Activated CD8-positive, alpha-beta memory T cell treated with anti-CD3 and anti-CD28 coated beads for 1 hour (primary cell): ENCODE results near the gene MARK1.
"Not testable (repeated sequence)": the region's sequence is repeated elsewhere in the genome, so short reads cannot be mapped to it uniquely, and the experiment has no call there.

Experiments used
- DNase-seq, 2 donors: peaks; one replicate each; pipeline ENCODE4 v3.0.0-alpha.2; 2020; ENCODE audit warnings: low read depth in 1 of 2; ENCODE audit errors: extremely low read depth in 1 of 2

Gene MARK1

DNA sequence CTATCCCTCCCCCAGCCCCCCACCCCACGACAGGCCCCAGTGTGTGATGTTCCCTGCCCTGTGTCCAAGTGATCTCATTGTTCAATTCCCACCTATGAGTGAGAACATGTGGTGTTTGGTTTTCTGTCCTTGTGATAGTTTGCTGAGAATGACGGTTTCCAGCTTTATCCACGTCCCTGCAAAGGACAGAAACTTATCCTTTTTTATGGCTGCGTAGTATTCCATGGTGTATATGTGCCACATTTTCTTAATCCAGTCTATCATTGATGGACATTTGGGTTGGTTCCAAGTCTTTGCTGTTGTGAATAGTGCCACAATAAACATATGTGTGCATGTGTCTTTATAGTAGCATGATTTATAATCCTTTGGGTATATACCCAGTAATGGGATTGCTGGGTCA is 77.7 kb downstream of the MARK1 start:
- not testable (repeated sequence) for DNase-seq

DNA sequence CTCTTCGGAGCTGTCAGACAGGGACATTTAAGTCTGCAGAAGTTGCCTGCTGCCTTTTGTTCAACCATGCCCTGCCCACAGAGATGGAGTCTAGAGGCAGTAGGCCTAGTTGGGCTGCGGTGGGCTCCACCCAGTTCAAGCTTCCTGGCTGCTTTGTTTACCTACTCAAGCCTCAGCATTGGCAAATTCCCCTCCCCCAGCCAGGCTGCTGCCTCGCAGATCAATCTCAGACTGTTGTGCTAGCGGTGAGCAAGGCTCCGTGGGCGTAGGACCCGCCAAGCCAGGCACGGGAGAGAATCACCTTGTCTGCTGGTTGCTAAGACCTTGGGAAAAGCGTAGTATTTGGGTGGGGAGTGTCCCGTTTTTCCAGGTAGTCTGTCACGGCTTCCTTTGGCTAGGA is 83.2 kb downstream of the MARK1 start:
- not testable (repeated sequence) for DNase-seq

DNA sequence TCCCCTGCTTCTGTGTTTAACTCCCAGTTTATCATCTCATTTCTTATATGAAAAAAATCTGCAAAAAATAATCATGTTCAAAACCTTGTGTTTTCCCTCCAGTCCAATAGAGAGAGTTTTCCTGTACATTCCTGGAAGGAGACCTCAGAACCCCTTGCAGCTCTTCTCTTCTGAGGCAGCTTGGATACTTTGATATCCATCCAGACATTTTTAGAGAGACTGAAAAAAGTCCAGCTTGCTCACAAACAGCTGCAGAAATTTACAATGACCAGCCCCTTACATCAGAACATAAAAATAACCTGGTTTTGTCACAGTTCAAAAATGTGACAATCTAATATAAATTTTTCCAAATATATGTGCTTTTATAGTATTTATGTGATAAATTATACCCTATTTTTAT is 88.9 kb downstream of the MARK1 start:
- DNase-seq = no peak

DNA sequence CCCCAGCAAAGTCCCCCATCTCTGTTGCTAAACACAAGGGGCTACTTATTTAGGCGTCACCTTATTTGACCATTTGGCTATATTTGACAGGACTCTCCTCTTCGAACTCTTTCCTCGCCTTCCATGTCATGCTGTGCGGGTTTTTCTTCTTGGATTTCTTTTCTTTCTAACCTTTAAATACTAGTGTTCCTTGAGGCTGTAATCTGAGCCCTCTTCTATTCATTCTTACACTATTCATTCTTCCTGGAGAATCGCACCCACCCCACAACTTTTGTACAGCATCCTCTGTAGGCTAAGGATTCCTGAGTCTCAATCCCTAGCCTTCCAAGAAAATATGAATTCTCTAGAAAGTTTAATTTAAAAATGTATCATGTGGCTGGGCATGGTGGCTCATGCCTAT is 100.5 kb downstream of the MARK1 start:
- DNase-seq = no peak

DNA sequence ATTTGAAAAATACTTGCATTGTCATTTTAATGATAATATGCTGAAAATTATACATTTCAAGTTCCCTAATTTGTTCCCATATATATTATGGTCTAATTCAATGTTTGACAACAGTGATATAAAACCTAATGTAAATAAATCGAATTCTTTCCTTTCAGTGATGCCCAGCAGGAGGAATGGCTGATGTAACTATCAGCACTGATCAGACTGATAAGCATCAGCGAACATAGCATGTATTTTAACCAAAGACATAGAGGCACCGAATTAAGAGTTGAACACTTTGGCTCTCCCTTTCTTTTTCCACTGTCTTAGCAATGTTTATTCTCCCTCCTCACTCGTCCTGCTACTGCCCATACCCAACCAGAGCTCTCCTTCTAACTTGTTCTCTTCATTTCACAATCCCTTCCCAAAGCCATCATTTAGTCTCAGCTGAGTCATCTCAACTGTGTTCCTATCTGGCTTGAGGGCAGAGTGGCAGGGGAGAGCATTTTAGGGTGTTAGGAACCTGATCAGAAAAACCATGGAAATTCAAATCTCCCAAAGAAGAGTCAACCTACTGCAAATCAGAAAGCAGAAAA is 103.4 kb downstream of the MARK1 start:
- no peak for DNase-seq

DNA sequence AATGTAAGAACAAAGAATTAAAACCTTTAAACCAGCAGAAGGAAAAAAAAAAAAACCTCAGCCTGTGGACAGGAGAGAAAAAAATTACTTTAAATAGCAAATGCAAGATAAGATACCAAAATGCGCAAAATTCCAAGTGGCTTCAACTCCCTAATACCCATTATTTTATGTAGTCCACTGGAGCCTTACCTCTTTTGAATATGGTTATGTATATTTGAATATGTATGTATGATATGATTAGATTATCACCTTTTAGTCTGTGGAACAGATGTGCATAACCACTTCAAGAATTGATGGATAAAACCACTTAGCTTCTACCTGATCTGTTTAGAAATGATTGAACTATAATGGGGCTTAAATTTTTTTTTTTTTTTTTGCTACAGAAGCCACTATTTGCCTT is 109.8 kb downstream of the MARK1 start:
- no peak for DNase-seq

DNA sequence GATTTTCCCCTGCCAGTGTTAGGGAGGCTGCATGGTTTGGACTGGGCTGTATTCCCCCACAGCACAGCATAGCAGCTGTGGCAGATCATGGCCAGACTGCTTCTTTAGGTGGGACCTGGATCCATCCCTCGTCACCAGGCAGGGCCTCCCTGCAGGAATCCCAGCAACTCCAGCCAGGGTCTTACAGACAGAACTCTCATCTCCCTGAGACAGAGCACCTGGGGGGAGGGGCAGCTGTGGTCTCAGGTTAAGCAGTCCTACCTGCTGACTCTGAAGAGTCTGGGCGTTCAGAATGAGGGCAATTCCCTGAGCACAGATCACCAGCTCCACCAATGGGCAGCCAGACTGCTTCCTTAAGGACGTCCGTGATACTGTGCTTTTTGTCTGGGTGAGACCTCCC is 114.3 kb downstream of the MARK1 start:
- DNase-seq = no peak

DNA sequence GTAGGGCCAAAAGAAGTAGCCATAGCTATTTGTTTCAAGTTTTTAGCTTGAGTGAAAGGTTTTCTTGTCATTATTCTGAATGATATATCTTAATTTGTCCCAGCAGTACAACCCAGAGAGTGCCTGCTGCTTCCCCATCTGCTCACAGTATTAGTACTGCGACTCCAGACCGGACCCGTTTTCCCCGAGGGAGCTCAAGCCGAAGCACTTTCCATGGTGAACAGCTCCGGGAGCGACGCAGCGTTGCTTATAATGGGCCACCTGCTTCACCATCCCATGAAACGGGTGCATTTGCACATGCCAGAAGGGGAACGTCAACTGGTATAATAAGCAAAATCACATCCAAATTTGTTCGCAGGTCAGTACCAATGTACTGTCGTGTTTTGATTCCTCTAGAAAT is 125.1 kb downstream of the MARK1 start:
- no peak for DNase-seq

DNA sequence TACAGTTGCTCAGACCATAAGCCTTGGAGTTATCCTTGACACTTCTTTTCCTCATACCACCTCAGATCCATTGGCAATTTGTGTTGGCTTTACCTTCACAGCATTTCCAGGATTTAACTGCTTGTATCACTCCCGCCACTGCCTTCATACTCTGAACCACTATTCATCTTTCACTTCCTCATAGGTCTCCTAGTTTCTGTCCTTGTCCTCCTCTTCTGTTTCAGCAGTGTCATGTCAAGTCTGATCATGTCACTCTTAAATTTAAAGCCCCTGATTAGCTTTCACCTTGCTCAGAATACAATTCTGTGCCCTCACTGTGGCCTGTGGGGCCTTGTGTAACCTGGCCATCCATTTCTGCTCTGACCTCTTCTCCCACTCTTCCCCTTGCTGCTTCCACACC is 127.6 kb downstream of the MARK1 start:
- no peak for DNase-seq

DNA sequence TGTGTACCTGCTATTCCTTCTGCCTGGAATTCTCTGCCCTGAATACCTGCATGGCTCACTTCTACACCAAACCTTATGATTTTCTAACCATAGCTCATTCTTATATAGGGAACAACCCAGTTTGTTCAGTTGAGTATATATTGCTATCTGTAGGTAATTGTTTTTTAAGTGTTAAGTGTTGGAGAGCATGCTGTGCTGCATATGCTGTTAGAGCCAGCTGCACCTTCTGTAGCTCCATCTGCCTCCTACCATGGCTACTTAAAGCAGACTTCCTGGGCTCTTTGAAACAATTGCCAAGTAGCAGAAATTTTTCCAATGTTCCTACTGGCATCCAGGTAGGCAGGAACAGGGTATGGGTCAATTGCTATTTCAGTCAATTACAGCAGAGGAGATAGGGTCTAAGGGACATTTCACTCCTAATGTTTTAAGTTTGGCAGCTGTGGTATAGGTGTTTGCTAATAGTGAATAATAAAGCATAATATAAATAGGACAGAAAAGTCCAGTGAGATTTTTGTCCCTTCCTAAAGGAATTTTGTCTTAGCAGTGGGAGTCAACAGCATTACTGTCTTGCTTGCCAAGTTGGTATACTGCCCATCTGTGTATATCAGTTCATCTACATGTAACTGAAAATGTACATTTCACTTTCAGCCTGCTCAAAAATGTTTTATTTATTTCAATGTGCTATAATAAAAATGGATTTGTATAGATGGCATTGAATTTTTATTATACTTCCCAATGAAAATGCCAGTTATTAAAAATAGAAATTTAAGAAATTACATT is 128.2 kb downstream of the MARK1 start:
- no peak for DNase-seq

DNA sequence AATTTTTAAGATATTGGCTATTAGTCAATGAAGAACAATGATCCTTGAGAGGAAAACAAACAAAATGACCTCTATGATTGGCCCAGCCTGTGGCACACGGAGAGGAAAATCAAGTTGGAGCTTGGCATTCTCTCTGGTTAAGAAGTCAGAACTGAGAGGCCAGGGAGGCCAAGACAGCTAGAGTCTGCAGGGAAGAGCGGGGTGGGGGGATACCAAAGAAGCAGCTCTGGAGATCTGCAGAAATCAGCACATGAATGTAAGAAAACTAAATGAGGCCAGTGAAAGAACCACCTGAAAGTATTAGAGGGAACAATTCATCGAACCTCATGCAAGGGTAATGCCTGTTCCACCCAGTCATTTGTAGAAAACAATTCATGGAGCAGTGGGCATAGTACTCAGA is 138.4 kb downstream of the MARK1 start:
- no peak for DNase-seq

DNA sequence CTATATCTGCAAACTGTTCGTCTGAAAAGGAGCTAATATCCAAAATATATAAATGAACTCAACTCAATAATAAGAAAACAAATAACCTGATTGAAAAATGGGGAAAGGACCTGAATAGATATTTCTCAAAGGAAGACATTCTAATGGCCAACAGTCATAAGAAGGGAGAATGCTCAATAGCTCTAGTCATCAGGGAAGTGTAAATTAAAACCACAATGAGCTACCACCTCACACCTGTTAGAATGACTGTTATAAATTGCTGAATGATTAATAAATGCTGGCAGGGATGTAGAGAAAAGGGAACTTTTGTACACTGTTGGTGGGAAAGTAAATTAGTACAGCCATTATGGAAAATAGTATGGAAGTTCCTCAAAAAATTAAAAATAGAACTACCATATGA is 141.1 kb downstream of the MARK1 start:
- DNase-seq = no peak

DNA sequence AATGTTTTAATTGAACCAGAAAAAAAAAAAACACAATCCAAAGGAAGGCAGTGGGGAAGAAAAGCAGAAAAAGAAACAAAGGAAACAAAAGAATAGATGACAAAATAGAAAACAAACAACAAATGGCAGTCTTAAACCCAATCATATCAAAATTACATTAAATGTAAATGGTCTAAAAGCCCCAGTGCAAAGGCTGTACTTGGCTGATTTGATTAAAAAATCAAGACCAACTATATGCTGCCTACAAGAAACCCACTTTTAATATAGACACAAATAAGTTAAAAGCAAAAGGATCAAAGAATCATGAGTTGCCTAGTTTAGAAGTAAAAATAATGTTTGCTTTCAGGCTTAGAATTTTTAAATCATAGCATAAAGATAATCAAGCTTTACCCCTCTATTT is 142.4 kb downstream of the MARK1 start:
- no peak for DNase-seq

DNA sequence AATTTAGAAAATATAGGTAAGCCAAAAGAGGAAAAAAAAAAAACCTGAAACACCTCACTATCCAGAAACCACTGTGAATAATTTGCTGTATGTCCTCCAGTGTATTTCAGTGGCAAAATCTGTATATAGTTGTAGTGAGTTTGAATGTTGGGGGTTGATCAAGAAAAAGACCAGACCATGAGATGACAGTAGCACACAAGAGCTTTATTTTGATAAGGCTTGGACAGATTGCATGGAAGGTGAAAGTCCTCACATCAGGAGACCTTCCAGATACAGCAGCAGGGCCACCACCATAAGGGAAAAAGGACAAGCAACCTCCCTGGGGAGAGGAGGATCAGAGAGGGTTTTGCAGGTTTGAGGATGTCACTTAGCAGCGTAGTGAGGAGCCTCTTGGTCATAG is 146.0 kb downstream of the MARK1 start:
- no peak for DNase-seq

DNA sequence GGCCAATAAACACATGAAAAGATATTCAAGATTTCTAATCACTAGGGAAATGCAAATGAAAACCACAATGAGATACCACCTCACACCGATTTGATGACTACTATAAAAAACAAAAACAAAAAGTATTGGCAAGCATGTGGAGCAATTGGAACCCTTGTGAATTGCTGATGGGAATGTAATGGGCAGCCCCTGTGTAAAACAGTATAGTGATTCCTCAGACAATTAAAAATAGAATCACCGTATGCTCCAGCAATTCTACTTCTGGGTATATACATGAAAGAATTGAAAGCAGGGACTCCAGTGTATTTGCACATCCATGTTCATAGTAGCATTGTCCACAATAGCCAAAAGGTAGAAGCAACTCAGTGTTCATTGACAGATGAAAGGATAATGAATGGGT is 149.3 kb downstream of the MARK1 start:
- DNase-seq = no peak

DNA sequence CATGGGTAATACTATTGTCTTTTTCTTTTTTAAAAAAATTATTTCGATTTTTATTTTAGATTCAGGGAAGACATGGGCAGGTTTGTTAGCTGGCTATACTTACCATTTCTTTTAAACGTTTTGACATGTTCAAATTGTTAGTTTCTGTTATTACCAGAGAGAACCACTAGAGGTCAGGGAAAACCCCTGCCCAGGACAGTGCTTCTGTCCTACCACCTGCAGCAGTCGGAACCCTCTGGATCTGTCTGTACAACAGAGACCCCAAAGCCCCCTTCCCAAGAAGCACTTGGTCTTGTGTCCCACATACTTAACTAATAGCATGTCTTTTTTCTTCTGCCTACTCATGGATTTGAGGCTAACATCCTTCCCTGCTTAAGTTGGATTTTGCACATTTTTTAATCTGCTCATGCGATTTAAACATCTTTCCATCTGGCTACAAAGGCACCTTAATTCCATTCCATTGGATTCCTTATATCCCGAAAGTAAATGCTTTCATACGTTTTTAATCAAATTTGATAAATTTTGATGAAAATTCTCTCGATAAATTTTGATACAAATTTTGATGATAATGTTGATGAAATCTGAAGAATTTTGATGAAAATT is 152.2 kb downstream of the MARK1 start:
- no peak for DNase-seq

DNA sequence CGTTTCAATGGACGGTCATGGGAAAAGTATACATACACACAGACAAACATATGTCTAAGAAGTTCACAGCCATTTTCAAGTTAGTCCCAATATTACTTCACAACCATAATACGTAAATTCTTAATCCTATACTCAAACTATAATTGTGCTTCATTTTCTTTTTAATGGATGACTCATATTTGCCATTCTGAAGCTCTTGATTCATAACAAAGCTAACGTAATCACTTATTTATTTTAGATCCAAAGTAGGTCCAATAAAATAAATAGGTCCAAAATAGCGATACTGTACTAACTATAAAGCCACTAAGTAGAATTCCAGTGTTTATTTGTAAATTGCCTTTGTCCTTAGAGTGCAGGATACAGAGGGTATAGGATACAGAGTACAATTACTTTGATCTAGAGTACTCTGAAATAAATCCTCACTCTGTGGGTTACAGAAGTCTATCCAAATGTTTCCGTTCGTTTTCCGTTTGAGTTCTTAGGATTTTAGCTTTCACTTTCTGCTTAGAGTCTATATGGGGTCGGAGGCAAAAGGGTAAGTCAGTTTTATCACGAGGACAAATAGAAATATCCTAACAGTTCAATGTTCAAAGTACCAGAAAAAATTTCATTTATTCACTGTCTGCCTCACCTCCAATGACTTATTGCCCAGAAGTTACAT is 153.4 kb downstream of the MARK1 start:
- DNase-seq = no peak

DNA sequence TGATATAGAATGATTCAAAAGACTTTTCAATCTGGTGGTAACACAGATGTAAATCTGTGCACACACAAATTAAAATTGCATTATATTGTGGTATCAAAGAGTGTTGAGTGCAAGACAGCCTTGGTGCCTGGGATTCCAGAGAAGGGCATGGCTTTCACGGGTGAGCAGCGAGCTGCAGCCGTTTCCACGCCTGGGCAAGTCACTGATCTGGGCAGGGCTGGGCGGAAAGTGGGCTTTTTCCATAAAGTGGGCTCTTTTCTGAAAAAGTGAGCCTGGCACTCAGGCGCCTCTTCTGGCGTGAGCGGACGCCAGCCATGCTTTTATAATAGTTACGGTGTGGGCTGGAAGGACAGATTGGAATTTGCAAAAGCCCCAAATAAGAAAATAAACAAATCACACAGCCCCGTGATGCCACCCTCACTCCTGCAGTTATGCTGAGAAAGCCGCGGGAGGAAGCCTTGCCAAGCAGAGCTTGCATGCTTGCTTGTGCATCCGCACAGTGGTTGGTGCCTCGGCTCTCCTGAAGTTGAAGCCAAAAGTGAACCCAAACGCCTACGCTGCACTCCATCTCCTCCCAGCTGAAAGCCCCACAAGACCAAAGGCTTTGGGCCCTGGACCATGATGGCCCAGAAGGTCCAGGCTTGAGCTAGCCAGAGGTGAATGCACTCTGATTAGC is 155.1 kb downstream of the MARK1 start:
- no peak for DNase-seq

DNA sequence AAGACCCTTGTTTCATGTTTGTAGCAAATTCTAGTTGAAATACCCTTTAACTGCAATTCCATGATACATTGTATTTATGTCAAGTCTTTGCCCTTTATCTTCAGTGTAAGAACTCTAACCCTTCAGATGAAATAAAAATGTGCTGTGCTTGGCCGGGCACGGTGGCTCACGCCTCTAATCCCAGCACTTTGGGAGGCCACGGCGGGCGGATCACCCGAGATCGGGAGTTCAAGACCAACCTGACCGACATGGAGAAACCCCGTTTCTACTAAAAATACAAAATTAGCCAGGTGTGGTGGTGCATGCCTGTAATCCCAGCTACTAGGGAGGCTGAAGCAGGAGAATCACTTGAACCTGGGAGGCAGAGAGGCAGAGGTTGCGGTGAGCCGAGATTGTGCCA is 155.8 kb downstream of the MARK1 start:
- not testable (repeated sequence) for DNase-seq

DNA sequence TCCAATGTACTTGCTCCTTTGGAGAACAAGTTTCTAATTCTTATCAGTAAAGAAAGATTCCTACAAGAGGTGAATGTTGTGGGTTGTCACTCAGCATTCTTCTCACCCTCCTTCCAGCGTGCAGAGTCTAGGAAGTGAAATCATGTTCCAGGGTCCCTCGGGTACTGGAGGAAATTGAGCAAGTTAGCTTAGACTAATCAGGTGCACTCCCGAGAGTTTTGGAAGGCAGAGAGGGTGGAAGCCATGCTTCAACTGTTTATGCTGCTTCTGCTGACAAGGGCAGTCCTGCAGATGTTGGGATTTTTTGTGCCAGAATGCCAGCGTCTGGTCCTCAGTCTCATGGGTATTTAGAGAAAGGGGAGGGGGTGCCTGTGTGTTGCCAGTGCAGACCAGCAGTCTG is 157.0 kb downstream of the MARK1 start:
- no peak for DNase-seq

DNA sequence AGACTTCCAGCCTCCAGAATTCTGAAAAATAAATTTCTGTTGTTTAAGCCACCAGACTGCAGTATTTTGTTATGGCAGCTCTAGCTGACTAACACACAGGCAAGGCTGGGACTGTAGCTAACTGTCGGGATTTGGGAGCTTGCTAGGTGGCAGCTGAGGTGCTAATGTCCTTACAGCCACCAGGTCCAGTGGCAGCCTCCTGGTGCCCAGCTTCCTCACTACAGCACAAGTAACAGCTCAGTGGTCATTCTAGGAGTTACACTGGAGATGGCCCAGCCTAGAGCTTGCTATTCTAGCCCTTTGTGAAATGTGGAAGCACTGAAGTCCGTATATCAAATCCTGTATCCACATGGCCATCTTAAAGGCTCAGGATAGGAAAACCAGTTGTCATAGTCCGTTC is 157.9 kb downstream of the MARK1 start:
- no peak for DNase-seq
